WTC11 (cell line): ENCODE data around the gene SGPP2. TPM values are rescaled to one million over a fixed set of nuclear protein-coding genes. Genes with fewer than 3 reads are reported as not detected.

Experiments
- ATAC-seq: fragments of 200-7000 bp; cut with Tn5 transposase; 2 replicates; pipeline ENCODE4 v1.10.0; 2021; ENCODE audit warnings: mild to moderate bottlenecking, moderate library complexity
- CTCF ChIA-PET: fragments of 300-600 bp; sonication (Branson Sonifier 250); formaldehyde crosslinking; loops from one replicate; lab custom pipeline; 2021; ENCODE audit warnings: antibody characterized with exemption; lab: Charles Lee
- POLR2A ChIA-PET: fragments of 350-600 bp; sonication (Branson Sonifier 250); formaldehyde crosslinking; loops from one replicate; lab custom pipeline; 2021; ENCODE audit warnings: antibody characterized with exemption; lab: Charles Lee
- DNase-seq: peaks from one replicate; pipeline ENCODE4 v3.0.0; 2021; ENCODE audit warnings: low spot score
- H3K27ac Mint-ChIP-seq: 2 replicates; pipeline ENCODE4 v1.8.0; 2021; ENCODE audit warnings: mixed read lengths
- H3K27me3 Mint-ChIP-seq: 2 replicates; pipeline ENCODE4 v1.8.0; 2021; ENCODE audit warnings: low read depth, mild to moderate bottlenecking, moderate library complexity, mixed read lengths
- H3K36me3 Mint-ChIP-seq: 2 replicates; pipeline ENCODE4 v1.8.0; 2021; ENCODE audit warnings: mixed read lengths
- H3K4me1 Mint-ChIP-seq: 2 replicates; pipeline ENCODE4 v1.8.0; 2022; ENCODE audit warnings: mixed read lengths
- H3K4me3 Mint-ChIP-seq: 2 replicates; pipeline ENCODE4 v1.8.0; 2021; ENCODE audit warnings: mild to moderate bottlenecking, moderate library complexity, mixed read lengths
- H3K9me3 Mint-ChIP-seq: 2 replicates; pipeline ENCODE4 v1.8.0; 2021; ENCODE audit warnings: mixed read lengths
- AFF4 ChIP-seq: sonication (generic); formaldehyde crosslinking; IDR thresholded peaks from 2 replicates; pipeline ENCODE4 v1.8.1; 2023; ENCODE audit warnings: mild to moderate bottlenecking, missing genetic modification reagents, borderline replicate concordance
- CREB1 ChIP-seq: sonication (generic); formaldehyde crosslinking; IDR thresholded peaks from 2 replicates; pipeline ENCODE4 v1.8.0; 2023; ENCODE audit warnings: mild to moderate bottlenecking, missing genetic modification reagents
- E2F1 ChIP-seq: sonication (generic); formaldehyde crosslinking; IDR thresholded peaks from 2 replicates; pipeline ENCODE4 v1.8.0; 2022; ENCODE audit warnings: mild to moderate bottlenecking, missing genetic modification reagents
- E2F5 ChIP-seq: sonication (generic); formaldehyde crosslinking; IDR thresholded peaks from 2 replicates; pipeline ENCODE4 v1.8.1; 2022; ENCODE audit warnings: mild to moderate bottlenecking, moderate library complexity, missing genetic modification reagents
- EMX1 ChIP-seq: fragments of 250-450 bp; sonication (Bioruptor Pico); IDR thresholded peaks from 2 replicates; pipeline ENCODE4 v1.8.0; 2021; ENCODE audit warnings: mild to moderate bottlenecking
- FOXK1 ChIP-seq: sonication (generic); formaldehyde crosslinking; IDR thresholded peaks from 2 replicates; pipeline ENCODE4 v1.8.0; 2022; ENCODE audit warnings: mild to moderate bottlenecking, moderate library complexity, missing genetic modification reagents
- FOXP1 ChIP-seq: sonication (generic); formaldehyde crosslinking; IDR thresholded peaks from 2 replicates; pipeline ENCODE4 v1.8.0; 2022; ENCODE audit warnings: missing genetic modification reagents, mild to moderate bottlenecking, moderate library complexity, borderline replicate concordance
- HMGA2 ChIP-seq: fragments of 250-450 bp; sonication (Bioruptor Pico); IDR thresholded peaks from 2 replicates; pipeline ENCODE4 v1.4.0; 2021; ENCODE audit warnings: mild to moderate bottlenecking, moderate library complexity
- JUN ChIP-seq: sonication (generic); formaldehyde crosslinking; IDR thresholded peaks from 2 replicates; pipeline ENCODE4 v1.8.0; 2023; ENCODE audit warnings: mild to moderate bottlenecking, missing genetic modification reagents
- MYBL2 ChIP-seq: sonication (generic); formaldehyde crosslinking; IDR thresholded peaks from 2 replicates; pipeline ENCODE4 v1.8.1; 2023; ENCODE audit warnings: mild to moderate bottlenecking, moderate library complexity, missing genetic modification reagents
- NR1H2 ChIP-seq: sonication (generic); formaldehyde crosslinking; IDR thresholded peaks from 2 replicates; pipeline ENCODE4 v1.9.0; 2021; ENCODE audit warnings: mild to moderate bottlenecking, moderate library complexity, missing genetic modification reagents
- NR2C2 ChIP-seq: sonication (generic); formaldehyde crosslinking; IDR thresholded peaks from 2 replicates; pipeline ENCODE4 v1.8.0; 2022; ENCODE audit warnings: mild to moderate bottlenecking, missing genetic modification reagents
- NR3C1 ChIP-seq: sonication (generic); formaldehyde crosslinking; conservative IDR thresholded peaks from 2 replicates; pipeline ENCODE4 v1.8.1; 2023; ENCODE audit warnings: low read depth, mild to moderate bottlenecking, missing genetic modification reagents
- OVOL2 ChIP-seq: fragments of 250-450 bp; sonication (Bioruptor Pico); IDR thresholded peaks from 2 replicates; pipeline ENCODE4 v1.9.0; 2021; ENCODE audit warnings: mild to moderate bottlenecking, borderline replicate concordance
- PRDM15 ChIP-seq: sonication (generic); formaldehyde crosslinking; IDR thresholded peaks from 2 replicates; pipeline ENCODE4 v1.8.0; 2022; ENCODE audit warnings: missing genetic modification reagents
- SMAD4 ChIP-seq: sonication (generic); formaldehyde crosslinking; IDR thresholded peaks from 2 replicates; pipeline ENCODE4 v1.8.0; 2022; ENCODE audit warnings: mild to moderate bottlenecking, missing genetic modification reagents
- STAT6 ChIP-seq: sonication (generic); formaldehyde crosslinking; conservative IDR thresholded peaks from 2 replicates; pipeline ENCODE4 v1.8.1; 2023; ENCODE audit warnings: mild to moderate bottlenecking, low read depth, missing genetic modification reagents, moderate library complexity
- TEAD4 ChIP-seq: sonication (generic); formaldehyde crosslinking; IDR thresholded peaks from 2 replicates; pipeline ENCODE4 v1.8.0; 2022; ENCODE audit warnings: mild to moderate bottlenecking, missing genetic modification reagents
- ZNF281 ChIP-seq: sonication (generic); formaldehyde crosslinking; IDR thresholded peaks from 2 replicates; pipeline ENCODE4 v1.8.0; 2023; ENCODE audit warnings: mild to moderate bottlenecking, missing genetic modification reagents
- total RNA-seq: library from RNA; stranded (reverse); gene quantifications from 3 replicates; pipeline ENCODE4 v1.2.3, GENCODE V29; 2021

SGPP2 gene
- total RNA-seq, 1 experiment from 2014 or later, result 0.07 TPM

GRCh38 chr2:222522082-222522481, 97.7 kb downstream of the SGPP2 start:
- no peak overlapping the region for H3K27ac Mint-ChIP-seq
- POLR2A ChIA-PET, result no interaction called here
- CTCF ChIA-PET, result no interaction called here
- TF ChIP-seq E2F1 (CRISPR knock-in tag) (no peak), AFF4 (CRISPR knock-in tag) (no peak), NR3C1 (CRISPR knock-in tag) (no peak), NR2C2 (CRISPR knock-in tag) (no peak), PRDM15 (CRISPR knock-in tag) (no peak), NR1H2 (CRISPR knock-in tag) (no peak), TEAD4 (CRISPR knock-in tag) (no peak), STAT6 (CRISPR knock-in tag) (no peak), FOXP1 (CRISPR knock-in tag) (no peak), JUN (CRISPR knock-in tag) (no peak)
- TF ChIP-seq, all 79 proteins: peak for 0
- DNase-seq (no peak), ATAC-seq (no peak)
- Mint-ChIP-seq H3K4me3 (no peak overlapping the region), H3K4me1 (peaks cover 14% of the 10 kb centered on the region), H3K36me3 (no peaks in the 10 kb centered on the region), H3K9me3 (peaks cover 10% of the 10 kb centered on the region), H3K27me3 (peaks cover 22% of the 10 kb centered on the region)

GRCh38 chr2:222523783-222524544, 99.6 kb downstream of the SGPP2 start:
- ATAC-seq, result no peak
- no peak for DNase-seq
- no peaks in the 10 kb centered on the region for H3K36me3 Mint-ChIP-seq
- POLR2A ChIA-PET, result interaction anchor here (0.6 kb wide), 1 partner anchor 25 kb away, joined by 3 read pairs; no protein-coding TSS in a partner anchor
- peaks cover 2% of the 10 kb centered on the region for H3K4me1 Mint-ChIP-seq
- H3K27me3 Mint-ChIP-seq, result peaks cover 12% of the 10 kb centered on the region; the same call in 1 of the 2 replicates
- H3K27ac Mint-ChIP-seq, result no peak overlapping the region
- CTCF ChIA-PET, result no interaction called here
- H3K4me3 Mint-ChIP-seq, result no peak overlapping the region
- H3K9me3 Mint-ChIP-seq, result peaks cover 10% of the 10 kb centered on the region
- TF ChIP-seq E2F5 (CRISPR knock-in tag), result no peak
- TF ChIP-seq CREB1, result no peak
- TF ChIP-seq FOXP1 (CRISPR knock-in tag), result no peak
- no peak for TF ChIP-seq NR3C1 (CRISPR knock-in tag)
- no peak for TF ChIP-seq SMAD4 (CRISPR knock-in tag)
- no peak for TF ChIP-seq ZNF281 (CRISPR knock-in tag)
- TF ChIP-seq TEAD4 (CRISPR knock-in tag), result no peak
- TF ChIP-seq MYBL2, result no peak
- no peak for TF ChIP-seq NR2C2 (CRISPR knock-in tag)
- TF ChIP-seq HMGA2 (CRISPR knock-in tag), result no peak
- no peak for TF ChIP-seq OVOL2 (CRISPR knock-in tag)
- TF ChIP-seq FOXK1 (CRISPR knock-in tag), result no peak
- no peak for TF ChIP-seq EMX1
